Measurements from ENCODE around the gene LRRC56.
"Not testable (repeated sequence)": the region's sequence is repeated elsewhere in the genome, so short reads cannot be mapped to it uniquely, and the experiment has no call there.

Gene LRRC56

DNA sequence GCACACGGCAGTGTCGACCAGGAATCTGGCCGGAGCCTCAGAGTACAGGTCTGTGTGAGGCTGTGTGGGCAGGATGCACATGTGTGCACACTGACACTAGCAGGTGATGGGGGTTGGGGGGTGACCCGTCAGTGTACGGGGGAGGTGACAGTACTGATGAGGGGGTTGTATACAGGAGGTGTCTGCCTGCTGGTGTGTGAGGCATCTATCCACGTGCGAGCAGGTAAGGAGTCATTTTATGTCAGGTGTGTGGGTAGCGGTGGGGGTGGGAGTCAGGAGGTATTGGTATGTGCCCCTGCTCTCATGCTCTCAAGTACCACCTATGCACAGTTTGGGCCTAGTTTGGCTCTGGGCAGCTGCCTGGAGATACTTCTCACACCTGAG, 34.5 kb downstream of the LRRC56 start:
- no peak for FAIRE-seq

GRCh38 chr11:573146-573759, 35.9 kb downstream of the LRRC56 start:
- DNase-seq (ENCODE audit: insufficient read length, low spot score), result no peak
- no peak for FAIRE-seq

More for the DNA sequence above, 34.5 kb downstream of the LRRC56 start:
- DNase-seq (ENCODE audit: insufficient read length, low spot score), result no peak

- DNase-seq (ENCODE audit: insufficient read length, low spot score); FAIRE-seq: not testable (repeated sequence)
These were observed 36.8 kb downstream of the LRRC56 start for GRCh38 chr11:574031-574570.

DNA sequence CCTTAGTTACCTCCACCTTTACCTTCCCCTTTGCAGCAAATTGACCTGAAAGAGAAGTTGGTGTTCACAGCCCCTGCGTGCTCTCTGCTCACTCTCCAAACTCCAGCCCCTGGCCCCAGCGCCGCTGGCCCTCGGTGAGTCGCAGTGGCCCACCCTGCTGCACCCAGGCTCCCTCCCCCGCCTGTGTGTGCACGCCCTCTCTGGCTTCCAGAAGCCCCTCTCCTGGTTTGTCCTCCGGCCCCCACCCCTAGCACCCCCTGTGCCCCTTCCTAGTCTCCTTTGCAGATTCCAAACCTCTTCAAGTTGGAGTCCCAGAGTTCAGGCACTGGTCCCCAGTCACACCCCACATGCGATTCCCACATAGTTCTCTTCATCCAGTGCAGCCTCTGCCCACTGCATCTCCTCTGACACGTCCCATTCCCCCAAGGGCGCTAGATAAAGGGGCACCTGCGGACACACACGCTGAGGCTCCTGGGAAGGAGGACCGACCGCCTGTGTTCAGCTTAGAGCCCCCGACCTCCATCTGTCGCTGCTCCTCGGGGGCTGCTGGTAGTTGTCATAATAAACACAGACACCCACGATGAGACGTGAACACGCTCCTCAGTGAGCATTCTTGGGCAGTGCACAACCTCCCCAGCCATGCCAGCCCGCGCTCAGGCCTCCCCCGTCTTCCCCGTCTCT, 37.4 kb downstream of the LRRC56 start:
- no peak for DNase-seq (ENCODE audit: insufficient read length, low spot score)

GRCh38 chr11:575313-575995, 38.1 kb downstream of the LRRC56 start:
- DNase-seq (ENCODE audit: insufficient read length, low spot score) (peak; percentile 77), FAIRE-seq (no peak)

More for the DNA sequence above, 37.4 kb downstream of the LRRC56 start:
- FAIRE-seq, result peak; percentile 67

GRCh38 chr11:575996-576768, 38.9 kb downstream of the LRRC56 start, which contains the start of gene PHRF1:
TSS of gene PHRF1 (plus strand) at chr11:576470. CDS start at chr11:581513, 5,043 bp downstream.
- FAIRE-seq (peak; percentile 97), DNase-seq (ENCODE audit: insufficient read length, low spot score) (peak; percentile 100)

GRCh38 chr11:576811-577610, 39.7 kb downstream of the LRRC56 start:
- FAIRE-seq (peak; percentile 48), DNase-seq (ENCODE audit: insufficient read length, low spot score) (no peak)

DNA sequence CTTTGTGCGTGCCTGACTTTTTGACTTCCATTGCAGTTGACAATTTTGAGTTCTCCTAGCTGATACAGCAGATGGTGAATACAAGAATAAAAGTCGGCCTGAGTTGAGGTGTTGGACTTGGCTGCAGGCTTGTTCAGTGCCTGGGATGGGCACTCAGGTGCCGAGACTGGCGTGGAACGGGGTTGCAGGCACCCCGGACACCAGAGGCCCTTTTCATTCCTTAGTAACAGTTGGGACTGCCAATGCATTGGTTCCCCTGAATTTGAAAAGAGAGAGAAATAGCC, 40.2 kb downstream of the LRRC56 start:
- no peak for DNase-seq (ENCODE audit: insufficient read length, low spot score)
- FAIRE-seq, result no peak

DNA sequence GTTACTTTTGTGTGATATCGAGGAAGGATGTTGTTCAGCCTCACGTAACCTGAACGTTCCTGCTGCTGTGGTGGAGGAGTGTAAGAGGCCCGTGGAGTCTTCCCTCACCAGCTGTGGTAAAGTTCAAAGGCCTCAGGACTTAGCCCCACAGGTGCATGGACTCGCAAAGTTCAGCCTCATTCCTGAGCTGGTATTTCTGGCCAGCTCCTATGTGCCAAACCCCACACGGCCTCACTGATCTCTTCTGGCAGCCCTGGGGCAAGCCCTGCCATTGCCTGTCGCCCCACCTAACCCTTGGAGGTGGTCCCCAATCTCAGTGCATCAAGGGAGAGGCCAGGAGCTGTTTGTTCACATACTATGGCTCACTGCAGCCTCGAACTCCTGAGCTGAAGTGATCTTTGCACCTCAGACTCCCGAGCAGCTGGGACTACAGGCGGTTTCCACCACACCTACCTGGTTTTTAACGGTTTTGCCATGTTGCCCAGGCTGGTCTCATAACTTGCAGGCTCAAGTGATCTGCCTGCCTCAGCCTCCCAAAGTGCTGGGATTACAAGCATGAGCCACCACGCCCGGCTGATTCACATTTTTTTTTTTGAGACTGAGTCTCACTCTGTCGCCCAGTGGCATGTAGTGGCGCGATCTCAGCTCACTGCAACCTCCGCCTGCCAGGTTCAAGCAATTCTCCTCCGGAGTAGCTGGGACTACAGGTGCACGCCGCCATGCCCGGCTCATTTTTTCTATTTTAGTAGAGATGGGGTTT, 41.1 kb downstream of the LRRC56 start:
- DNase-seq (ENCODE audit: insufficient read length, low spot score) (no peak), FAIRE-seq (no peak)

DNA sequence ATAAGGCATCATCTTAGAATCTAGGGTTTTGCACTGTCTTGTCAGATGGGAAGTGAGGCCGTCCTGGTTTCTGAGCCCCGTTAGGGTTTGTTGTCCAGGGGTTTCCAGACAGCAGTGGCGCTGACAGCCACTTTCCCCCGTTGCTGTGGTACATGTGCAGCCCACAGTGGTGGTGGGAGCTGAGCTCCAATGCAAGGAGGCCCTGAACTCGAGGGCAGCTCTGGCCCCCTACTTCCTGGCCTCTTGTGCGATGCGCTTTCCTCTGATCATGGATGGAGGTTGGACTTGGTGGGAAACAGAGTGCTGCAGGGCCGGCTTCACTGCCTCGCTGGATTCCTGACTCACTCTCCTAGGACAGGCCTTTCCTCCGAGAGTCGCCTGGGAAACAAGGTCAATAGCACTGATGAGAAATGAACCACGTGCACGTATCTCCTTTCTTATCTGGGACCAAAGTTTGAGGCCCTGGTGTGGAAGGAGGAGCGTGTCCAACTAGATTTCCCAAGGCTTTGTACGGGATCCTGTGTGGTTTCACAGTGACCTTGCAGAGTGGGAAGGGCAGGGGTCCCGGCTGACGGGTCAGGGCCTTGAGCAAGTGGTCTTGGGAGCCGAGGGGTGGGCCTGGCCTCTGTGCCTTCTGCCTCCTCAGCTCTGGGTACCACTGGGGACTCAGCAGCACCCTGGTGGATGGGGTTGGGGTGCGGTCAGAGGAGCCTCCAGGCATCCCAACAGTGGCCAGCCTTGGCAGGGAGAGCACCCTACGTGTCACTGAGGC, 42.7 kb downstream of the LRRC56 start:
- FAIRE-seq (no peak), DNase-seq (ENCODE audit: insufficient read length, low spot score) (no peak)

GRCh38 chr11:581342-581741, 44.0 kb downstream of the LRRC56 start:
- no peak for FAIRE-seq
- no peak for DNase-seq (ENCODE audit: insufficient read length, low spot score)

DNA sequence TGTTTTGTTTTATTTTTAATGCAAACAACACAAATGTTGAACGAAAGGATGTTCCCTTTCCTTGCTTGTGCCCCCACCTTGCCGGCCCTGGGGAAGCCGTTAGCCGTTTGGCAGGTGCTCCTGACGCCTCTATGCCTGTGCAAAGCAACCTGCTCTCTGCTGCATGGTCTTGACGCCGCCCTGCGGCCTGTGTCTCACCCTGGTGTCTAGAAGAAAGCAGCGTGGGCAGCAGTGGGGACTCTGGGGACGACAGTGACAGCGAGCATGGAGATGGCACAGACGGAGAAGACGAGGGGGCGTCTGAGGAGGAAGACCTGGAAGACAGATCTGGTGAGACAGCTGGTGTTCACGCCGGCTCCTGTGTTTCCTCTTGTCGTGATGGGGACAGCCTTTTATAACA, 44.4 kb downstream of the LRRC56 start:
- FAIRE-seq, result no peak
- DNase-seq (ENCODE audit: insufficient read length, low spot score), result no peak

GRCh38 chr11:584287-584686, 47.0 kb downstream of the LRRC56 start:
- no peak for DNase-seq (ENCODE audit: insufficient read length, low spot score)
- no peak for FAIRE-seq

DNA sequence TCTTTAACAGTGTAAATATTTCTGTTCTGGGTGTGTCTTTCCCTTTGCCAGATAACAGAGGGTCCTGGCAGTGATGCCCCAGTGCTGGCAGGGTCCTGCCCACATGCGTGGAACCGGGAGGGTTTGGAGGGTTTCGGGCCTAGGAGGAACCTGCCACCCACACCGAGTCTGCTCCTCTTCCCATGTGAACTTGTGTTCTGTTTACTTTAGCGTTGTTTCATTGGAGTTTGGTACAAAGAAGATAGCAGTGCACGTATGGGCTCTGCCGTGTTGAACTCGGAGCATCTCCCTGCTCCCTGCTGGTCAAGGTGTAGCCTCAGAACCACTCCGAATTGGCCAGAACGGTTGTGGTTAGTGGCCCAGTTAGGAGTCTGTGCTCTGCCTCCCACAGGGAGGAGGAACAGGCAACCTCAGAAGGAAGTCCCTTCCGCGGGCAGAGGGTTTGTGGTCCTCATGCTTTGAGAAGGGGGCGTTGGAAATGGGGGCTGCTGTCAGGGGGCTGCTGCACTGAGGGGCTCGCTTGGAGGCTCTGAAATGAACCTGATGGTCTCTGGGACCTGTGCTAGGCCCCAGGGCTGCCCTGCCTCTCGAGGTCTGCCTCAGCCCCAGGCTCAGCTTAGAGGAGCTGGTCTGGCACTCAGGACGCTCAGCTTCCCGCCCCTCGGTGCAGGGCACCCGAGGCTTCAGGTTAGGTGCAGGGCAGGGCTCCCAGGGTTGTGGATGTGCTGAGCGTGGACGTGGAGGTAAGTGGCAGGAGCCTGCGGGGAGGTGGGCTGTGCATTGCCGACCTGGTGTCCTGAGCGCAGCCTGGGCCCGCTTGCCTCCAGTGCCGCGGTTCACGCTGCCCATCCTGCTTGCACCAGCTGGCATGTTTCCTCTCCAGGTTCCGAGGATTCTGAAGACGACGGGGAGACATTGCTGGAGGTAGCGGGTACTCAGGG, 49.3 kb downstream of the LRRC56 start:
- DNase-seq (ENCODE audit: insufficient read length, low spot score), result no peak
- no peak for FAIRE-seq

DNA sequence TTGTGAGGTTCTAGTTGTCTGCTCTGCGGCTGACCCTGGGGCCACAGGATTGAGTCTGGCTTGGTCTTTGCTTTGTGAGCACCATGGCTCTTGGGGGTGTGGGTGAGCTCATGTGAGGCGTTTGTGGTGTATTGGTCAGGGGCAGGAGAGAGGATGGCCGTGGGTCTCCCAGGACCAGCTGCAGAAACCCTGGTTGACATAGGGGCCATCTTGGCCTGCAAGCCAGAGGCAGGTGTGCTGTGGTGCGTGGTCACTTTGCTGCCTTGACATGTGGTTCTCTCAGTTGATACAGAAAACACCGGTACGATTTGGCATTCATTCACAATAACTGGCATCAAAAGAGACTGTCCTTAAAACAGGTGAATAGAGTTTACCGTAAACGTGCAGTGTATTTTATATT, 50.2 kb downstream of the LRRC56 start:
- FAIRE-seq, result no peak
- no peak for DNase-seq (ENCODE audit: insufficient read length, low spot score)

GRCh38 chr11:587978-588380, 50.7 kb downstream of the LRRC56 start:
- DNase-seq (ENCODE audit: insufficient read length, low spot score), result no peak
- FAIRE-seq, result no peak

- no peak for DNase-seq (ENCODE audit: insufficient read length, low spot score)
- no peak for FAIRE-seq
These were observed 52.5 kb downstream of the LRRC56 start for GRCh38 chr11:589798-590197.

DNA sequence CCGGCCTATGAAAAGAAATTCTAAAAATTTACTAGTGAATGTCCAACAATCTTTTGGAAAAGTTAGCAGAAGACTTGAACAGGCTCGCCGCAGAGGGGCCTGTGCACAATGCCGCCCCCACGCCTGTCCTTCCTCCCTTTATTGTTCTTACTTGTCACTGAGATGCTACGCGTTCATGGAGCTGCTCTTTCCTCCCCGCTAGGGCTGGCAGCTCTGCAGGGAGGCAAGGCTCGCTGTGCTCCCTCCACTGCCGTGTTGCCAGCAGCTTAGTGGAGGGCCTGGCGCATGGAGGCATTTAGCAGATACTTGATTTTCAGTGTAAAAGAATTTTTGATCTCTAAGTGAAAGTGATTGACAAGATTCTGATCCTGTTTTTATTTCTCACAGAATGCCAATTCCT, 53.7 kb downstream of the LRRC56 start:
- DNase-seq (ENCODE audit: insufficient read length, low spot score) (no peak), FAIRE-seq (no peak)

Data from GM19239 (cell line).